ENCODE data around the gene PPARA. TPM values are rescaled to one million over a fixed set of nuclear protein-coding genes. Genes with fewer than 3 reads are reported as not detected.
"Not testable (repeated sequence)": the region's sequence is repeated elsewhere in the genome, so short reads cannot be mapped to it uniquely, and the experiment has no call there.

PPARA gene
- total RNA-seq, 4 donors from 2014 or later, result 18.7 to 53.8 (median 32.0) TPM

DNA sequence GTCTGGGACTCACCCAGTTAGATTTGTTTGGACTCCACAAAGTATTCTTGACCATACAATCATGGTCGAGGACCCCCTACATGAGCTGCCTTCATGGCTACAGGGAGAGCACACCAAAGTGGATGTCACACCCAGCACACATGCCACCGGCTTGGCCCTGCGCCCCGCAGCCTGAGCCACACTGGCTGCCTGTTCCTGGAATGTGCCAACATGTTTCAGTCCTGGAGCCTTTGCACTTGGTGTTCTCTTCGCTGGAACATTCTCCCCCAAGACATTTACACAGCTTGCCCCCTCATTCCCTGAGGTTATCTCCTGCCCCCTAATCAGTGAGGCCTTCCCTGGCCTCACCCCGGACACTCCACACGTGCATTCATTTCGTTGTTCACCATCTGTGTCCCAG is 46.0 kb downstream of the PPARA start:
- H3K4me1 ChIP-seq, result no peaks in the 10 kb centered on the region
- DNase-seq (ENCODE audit: low spot score in 2 of 2), result no peak
- H3K36me3 ChIP-seq, result peaks cover 31% of the 10 kb centered on the region
- 71% methylated on average over 8 of the region's 8 CpGs for WGBS
- no peaks in the 10 kb centered on the region for H3K9me3 ChIP-seq
- TF ChIP-seq POLR2A (IDR thresholded peaks at IDR 0.05) (no peak), EP300 (IDR thresholded peaks at IDR 0.05) (no peak), POLR2AphosphoS5 (IDR thresholded peaks at IDR 0.05) (no peak)
- TF ChIP-seq, protein P1, sequence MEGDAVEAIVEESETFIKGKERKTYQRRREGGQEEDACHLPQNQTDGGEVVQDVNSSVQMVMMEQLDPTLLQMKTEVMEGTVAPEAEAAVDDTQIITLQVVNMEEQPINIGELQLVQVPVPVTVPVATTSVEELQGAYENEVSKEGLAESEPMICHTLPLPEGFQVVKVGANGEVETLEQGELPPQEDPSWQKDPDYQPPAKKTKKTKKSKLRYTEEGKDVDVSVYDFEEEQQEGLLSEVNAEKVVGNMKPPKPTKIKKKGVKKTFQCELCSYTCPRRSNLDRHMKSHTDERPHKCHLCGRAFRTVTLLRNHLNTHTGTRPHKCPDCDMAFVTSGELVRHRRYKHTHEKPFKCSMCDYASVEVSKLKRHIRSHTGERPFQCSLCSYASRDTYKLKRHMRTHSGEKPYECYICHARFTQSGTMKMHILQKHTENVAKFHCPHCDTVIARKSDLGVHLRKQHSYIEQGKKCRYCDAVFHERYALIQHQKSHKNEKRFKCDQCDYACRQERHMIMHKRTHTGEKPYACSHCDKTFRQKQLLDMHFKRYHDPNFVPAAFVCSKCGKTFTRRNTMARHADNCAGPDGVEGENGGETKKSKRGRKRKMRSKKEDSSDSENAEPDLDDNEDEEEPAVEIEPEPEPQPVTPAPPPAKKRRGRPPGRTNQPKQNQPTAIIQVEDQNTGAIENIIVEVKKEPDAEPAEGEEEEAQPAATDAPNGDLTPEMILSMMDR (IDR thresholded peaks at IDR 0.05), result no peak
- H3K27ac ChIP-seq, result no peak overlapping the region
- H3K27me3 ChIP-seq, result no peaks in the 10 kb centered on the region
- H3K4me3 ChIP-seq, result no peak overlapping the region

DNA sequence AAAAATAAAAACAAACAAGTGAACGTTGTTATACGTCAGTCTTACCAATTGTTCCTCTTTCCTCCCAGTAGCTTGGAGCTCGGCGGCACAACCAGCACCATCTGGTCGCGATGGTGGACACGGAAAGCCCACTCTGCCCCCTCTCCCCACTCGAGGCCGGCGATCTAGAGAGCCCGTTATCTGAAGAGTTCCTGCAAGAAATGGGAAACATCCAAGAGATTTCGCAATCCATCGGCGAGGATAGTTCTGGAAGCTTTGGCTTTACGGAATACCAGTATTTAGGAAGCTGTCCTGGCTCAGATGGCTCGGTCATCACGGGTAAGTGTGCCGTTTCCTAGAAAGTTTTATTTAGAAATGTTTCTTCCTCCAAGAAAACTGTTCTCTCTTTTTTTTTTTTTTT is 47.9 kb downstream of the PPARA start:
- no peak for DNase-seq (ENCODE audit: low spot score in 2 of 2)
- TF ChIP-seq POLR2A (IDR thresholded peaks at IDR 0.05), result no peak
- no peak for TF ChIP-seq POLR2AphosphoS5 (IDR thresholded peaks at IDR 0.05)
- TF ChIP-seq, protein P1 (IDR thresholded peaks at IDR 0.05), result no peak
- TF ChIP-seq EP300 (IDR thresholded peaks at IDR 0.05), result no peak
- Histone ChIP-seq H3K27ac (no peak overlapping the region), H3K36me3 (peaks cover 29% of the 10 kb centered on the region), H3K9me3 (no peaks in the 10 kb centered on the region), H3K4me1 (no peaks in the 10 kb centered on the region), H3K27me3 (no peaks in the 10 kb centered on the region), H3K4me3 (no peak overlapping the region)
- 93% methylated on average over 18 of the region's 18 CpGs for WGBS

DNA sequence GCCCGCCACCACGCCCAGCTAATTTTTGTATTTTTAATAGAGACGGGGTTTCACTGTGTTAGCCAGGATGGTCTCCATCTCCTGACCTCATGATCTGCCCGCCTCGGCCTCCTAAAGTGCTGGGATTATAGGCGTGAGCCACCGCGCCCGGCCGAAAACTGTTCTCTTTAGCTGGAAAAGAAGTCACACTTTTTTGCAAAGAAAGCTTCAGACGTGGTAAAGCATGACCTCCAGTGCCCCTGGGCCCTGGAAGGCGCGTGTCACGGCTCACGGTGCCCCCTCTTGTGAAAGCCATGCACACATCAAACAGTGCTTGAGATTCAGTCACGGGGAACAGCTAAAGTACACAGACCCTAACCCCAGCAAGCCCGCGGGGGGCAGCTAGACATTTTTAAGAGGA is 48.5 kb downstream of the PPARA start:
- not testable (repeated sequence) for H3K4me3 ChIP-seq; DNase-seq (ENCODE audit: low spot score in 2 of 2); H3K4me1 ChIP-seq; H3K27me3 ChIP-seq; H3K9me3 ChIP-seq; H3K27ac ChIP-seq
- WGBS, result 96% methylated on average over 18 of the region's 18 CpGs
- H3K36me3 ChIP-seq, result peaks cover 34% of the 10 kb centered on the region

DNA sequence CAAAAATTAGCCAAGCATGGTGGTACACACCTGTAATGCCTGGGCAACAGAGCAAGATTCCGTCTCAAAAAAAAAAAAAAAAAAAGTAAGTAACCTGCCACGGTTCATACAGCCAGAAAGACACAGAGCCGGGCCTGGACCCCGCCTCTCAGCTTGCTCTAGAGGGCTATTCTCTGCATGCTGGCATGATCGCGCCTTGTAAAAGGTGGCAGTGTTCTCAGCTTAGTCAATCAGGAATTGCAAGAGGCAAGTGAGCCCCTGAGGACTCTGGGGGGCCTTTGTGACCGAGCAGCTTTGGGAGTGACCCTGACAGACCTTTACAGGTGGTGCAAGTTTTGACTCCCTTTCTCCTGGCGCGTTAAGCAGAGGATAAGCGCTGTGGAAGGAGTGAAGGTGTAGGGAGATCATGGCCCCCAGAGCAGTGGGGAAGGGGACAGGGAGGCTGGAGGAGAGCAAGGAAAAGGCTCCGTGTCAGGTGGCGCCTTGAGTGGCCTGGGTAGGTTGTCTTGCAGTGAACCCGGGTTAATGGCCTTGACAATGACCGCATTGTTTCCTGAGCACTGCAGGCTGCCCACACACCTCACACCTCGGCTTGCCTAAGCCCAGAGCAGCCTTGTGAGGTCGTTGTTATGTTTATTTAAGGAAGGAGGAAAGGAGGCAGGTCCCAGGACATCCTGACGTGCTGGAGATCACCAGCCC is 50.9 kb downstream of the PPARA start:
- TF ChIP-seq, protein P1 (IDR thresholded peaks at IDR 0.05), result no peak
- TF ChIP-seq POLR2A (IDR thresholded peaks at IDR 0.05), result no peak
- no peak for TF ChIP-seq POLR2AphosphoS5 (IDR thresholded peaks at IDR 0.05)
- no peak for TF ChIP-seq EP300 (IDR thresholded peaks at IDR 0.05)
- no peak overlapping the region for H3K27ac ChIP-seq
- DNase-seq (ENCODE audit: low spot score in 2 of 2), result no peak

DNA sequence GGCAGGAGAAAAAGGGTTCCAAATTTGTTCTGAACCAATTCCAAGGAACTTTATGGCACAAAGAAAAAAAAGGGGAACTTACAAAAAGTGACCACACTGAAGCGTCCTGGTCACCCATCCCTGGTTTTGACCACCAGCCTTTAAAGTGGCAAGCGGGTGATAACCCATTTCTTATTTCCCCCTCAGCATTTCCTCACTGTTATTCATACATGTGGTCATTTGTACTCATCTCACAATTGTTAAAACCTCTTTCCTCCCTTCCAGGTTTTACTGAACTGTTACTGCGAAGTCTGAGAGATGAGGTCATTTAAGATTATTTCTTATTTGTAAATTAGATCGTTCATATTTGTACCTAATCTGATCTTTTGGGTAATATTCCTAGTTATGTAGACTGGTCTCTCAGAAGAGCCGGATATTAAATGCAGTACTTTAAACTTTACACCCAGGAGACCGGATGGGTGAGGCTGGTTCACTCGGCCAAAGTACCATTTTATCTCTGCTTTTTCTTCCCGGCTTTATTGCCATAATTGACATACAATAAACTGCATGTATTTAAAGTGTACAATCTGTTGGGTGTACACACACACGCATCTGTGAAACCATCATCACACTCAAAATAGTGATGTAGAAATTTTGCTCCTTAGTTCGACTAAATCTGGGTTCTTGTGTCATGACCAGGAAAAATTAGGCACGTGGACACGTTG is 52.7 kb downstream of the PPARA start:
- no peak for DNase-seq (ENCODE audit: low spot score in 2 of 2)
- Histone ChIP-seq H3K27ac (no peak overlapping the region), H3K9me3 (no peaks in the 10 kb centered on the region), H3K4me3 (no peak overlapping the region), H3K4me1 (no peaks in the 10 kb centered on the region), H3K27me3 (no peaks in the 10 kb centered on the region), H3K36me3 (peaks cover 50% of the 10 kb centered on the region)
- TF ChIP-seq POLR2A (IDR thresholded peaks at IDR 0.05) (no peak), EP300 (IDR thresholded peaks at IDR 0.05) (no peak), POLR2AphosphoS5 (IDR thresholded peaks at IDR 0.05) (no peak)
- TF ChIP-seq, protein P1 (IDR thresholded peaks at IDR 0.05), result no peak
- WGBS, result 94% methylated on average over 12 of the region's 12 CpGs

More for the DNA sequence above, 50.9 kb downstream of the PPARA start:
- Histone ChIP-seq H3K4me1 (no peaks in the 10 kb centered on the region), H3K4me3 (no peak overlapping the region), H3K27me3 (no peaks in the 10 kb centered on the region), H3K9me3 (no peaks in the 10 kb centered on the region), H3K36me3 (peaks cover 48% of the 10 kb centered on the region)
- WGBS, result 71% methylated on average over 17 of the region's 17 CpGs
